GM19025 (cell line): Measurements from ENCODE around the gene ACY1.

Experiments used
- ATAC-seq: cut with Tn5 transposase; IDR thresholded peaks from one replicate; pipeline ENCODE4 v1.9.1; 2021; ENCODE audit warnings: mild to moderate bottlenecking, low read depth, moderate library complexity; ENCODE audit not compliant: unreplicated experiment

The ACY1 gene

DNA sequence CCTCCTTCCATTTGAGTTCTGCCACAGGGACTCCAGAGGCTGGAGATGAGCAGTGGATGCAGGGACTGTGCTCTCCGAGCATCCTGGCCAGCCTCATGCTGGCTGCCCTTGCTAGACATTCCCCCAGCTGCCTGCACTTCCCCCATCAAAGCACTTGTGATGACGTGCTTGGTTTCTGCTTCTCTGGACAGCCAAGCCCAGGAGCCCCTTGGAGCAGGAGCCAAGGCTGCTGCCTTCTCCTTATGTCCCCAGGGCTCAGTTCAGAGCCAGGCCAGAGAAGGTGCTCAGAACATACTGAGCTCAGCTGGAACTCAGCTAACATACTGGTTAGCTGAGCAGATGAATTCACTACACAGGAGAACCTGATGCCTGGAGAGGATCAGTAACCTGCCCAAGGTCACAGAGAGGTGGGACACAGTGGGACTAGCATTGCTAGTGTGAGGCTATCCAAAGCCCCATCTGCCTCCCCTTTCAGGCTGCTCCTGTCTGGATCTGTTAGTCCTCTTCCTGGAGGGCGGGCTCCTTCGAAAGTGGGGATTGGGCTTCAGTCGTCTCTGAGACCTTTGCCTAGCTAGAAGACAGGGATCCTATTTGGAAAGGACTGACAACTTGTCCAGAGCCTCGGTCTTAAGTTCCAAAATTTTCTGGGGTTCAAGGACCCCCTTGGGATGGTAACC lies 20.3 kb upstream of the ACY1 start:
- ATAC-seq, result no peak

DNA sequence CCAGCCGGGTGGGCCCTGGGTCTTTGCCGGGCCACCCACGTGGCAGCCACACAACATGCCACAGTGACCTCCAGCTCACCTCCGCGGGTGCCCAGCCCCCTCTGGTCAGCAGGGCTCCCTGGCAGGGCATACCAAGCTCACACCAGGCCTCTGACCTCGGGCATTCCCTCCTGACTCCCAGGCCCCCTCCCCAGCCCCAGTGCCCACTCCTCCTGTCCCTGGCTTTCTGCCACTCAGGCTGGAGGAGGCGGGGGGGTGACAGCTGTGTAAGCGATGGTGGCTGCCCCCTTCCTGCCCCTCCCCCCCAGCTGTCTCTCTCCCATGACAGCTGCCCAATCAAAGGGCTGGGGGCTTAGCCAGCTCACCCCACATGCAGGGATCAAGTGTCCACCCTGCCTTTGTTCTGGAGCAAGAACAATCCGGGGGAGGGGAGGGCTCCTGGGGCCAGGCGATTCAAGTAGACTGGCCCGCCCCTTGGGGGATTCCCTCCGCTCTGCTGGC lies 19.3 kb upstream of the ACY1 start:
- no peak for ATAC-seq

DNA sequence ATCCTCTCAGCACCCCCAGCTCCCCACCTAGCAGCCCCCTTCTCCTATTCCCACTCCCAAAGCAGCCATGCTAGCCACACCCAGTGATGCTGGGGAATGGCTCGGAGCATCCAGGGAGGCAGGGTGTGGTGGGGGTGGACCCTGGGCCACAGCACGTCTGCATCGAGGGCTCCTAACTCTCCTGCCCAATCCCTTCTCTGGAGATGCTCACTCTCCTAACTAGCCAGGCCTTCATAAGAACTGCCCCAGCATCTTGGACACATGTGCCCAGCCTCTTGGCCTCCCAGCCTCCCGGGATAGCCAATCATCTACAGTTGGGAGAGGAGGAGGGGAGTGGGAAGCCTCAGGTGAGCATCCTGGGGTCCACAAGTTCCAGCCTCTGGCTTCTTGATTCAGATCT lies 18.8 kb upstream of the ACY1 start:
- ATAC-seq, result no peak

DNA sequence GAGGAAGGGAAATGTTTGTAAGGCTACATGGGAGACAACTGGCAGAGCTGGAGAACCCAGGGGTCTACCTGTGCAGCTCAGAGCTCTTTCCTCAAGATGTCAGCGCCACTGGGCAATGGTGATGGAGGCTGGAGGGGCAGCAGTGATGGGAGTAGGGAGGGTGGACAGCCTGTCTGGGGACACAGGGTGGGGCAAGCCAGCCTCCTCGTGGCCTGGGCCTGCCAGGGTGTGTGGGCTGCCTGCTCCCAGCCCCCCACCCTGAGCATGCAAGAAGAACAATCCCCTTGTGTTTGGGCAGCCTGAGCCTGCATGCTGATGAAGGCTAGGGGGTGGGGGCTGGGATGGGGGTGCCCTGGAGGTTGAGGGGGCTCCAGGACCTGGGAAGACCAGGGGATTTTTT lies 17.3 kb upstream of the ACY1 start:
- no peak for ATAC-seq

DNA sequence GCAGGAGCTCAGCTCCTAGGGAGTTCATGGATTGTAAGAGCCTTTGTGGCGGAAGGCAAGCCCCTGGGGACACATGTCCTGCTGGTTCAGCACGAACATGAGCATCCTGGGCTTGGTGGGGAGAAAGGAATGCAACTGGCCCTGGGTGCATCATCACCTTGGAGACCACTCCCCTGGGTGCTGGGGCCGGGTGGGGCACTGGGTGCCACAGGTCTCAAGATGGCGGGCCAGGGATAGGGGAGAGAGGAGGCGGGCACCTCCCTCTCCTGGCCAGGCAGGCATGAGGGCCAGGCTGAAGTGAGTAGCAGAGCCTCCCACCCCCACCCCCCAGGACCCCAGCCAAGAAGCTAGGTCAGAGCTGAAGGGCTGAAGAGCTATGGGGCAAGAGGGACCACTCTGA lies 16.8 kb upstream of the ACY1 start:
- ATAC-seq, result no peak

DNA sequence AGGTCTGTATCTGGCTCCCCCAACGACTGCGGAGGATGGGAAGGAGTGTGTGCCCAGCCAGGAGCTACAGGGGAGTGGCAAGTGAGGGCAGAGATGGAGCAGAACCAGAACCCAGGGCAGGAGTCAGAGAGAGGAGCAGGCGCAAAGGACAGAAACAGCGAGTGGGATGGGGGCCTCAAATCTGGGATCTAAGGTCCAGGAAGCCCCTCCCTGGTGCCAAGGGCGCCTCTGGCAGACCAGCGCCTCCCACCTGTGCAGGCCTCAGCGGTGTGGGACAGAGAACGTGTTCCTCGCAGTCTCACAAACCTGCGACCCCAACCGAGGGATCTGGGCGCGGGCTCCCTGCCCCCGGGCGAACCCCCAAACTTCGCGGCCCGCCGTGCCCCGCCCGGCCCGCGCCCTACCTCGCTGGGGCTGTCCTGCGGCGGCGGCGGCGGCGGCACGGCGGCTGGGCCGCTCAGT lies 16.4 kb upstream of the ACY1 start:
- peak; percentile 33 for ATAC-seq

DNA sequence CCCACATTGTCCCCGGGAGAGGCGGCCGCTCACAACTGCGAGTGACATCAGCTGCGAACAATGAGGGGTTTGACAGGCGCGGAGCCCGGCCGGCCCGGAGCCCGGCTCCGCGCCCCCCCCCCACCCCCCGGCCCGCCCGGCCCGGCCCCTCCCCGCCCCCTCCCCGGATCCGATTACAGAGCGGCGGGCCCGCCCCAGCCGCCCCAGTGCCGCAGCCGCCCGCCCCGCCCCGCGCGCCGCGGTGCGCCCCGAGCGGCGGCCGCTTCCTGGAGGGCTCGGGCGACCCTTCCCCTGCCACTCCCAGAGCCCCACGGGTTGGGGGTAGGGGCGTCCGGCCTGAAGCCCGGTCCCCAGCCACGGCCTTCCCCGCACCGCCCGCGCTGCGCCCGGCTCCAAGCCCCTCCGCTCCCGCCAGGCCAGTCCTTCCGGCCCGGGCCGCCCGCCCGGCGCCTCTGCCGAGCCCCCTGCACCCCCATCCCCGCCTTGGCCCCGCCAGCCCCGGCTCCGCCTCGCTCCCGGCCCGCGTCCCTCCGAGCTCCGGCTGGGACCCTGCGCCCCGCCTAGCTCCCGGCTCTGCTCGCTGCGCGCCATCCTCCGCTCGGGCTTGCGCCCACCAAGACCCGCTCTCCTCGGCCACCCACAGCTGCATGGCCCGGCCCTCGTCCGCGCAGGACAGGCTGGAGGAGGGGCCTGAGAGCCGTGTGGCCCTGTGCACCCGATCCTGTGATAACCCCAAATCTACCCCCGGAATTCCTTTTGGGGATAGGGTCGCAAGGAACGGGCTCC lies 15.8 kb upstream of the ACY1 start, which contains the start of gene PCBP4:
Gene PCBP4 (minus strand): TSS at position 71 of the 786 bp plus-strand sequence. CDS start 6,214 bp downstream, outside the sequence.
- peak; percentile 65 for ATAC-seq

DNA sequence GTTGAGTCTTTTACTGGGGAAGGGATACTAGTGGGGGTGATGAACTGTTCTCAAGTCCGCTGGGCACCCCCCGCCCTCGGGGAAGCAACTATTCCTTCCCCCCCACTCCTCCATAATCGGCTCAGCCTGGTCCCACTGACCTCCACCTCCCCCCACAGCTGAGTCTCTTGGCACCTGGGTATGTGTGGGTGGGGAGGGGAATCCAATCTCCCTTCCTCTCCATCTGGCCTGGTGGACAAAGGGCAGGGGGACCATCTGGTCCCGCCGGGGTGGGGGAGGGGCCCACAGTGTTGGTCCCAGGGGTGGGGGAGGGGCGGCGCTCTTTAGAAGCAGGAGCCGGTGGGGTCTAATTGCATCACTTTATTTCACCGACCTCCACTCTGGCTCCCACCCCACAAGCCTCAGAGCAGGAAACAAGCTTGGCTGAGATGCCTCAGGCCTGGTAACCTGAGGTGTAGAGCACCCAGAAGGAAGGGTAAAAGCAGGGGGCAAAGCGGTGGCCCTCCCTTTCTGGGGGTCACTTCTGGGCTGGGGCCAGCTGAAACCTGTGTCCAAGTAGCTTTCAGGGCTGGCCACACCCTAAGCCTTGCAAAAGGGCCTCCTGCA lies 15.1 kb upstream of the ACY1 start:
- ATAC-seq, result no peak

DNA sequence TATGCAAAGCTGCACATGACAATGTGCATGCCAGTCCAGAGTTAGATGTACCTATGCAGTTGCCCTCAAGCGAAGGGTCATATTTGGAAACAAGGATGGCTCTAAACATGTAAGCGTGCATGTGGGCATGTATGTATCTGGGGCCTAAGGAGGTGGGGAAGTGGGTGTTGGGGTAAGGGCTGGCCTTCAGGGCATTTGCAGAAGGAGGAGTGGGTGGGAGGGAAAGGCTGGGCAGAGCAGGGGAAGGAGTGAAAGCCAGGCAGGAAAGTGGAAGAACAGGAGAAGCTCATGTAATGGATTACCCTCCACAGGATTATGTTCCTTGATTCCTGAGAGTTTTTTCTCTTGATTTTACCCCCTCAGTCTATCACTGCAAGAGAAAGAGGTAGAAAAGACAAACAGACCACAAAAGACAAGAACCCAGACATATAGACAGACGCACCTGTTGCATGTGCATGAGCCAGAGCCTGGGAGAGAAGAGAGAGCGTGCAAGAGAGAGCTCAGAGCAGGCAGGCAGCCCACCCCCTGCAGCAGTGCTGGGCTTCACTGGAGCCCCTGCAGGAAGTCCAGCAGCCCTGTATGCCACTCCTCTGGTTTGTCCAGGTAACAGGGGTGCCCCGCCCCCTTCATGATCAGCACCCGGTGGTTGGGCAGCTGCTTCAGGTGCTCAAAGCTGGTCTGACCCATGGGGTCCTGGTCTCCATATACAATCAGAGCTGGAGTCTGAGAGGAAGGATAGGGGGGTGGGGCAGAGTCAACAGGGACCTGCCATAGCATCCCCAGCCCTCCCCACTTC lies 14.3 kb upstream of the ACY1 start:
- no peak for ATAC-seq

DNA sequence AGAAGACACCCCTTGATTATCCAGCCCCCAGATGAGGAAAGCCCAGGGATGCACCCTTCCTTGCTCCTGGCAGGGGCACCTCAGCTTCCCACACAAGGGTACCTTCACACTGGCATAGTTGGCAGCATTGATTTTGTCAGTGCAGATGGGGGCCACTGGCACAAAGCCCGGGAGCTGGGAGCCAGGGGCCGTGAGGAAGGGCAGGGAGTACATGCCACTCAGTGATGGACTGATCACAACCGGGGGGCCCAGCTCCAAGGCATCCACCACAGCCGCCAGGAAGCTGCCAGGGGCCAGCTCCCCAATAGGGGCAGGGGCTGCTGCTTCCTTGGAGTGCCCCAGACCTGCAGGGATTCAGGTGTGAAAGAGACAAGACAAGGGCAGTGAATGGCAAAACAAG lies 13.5 kb upstream of the ACY1 start:
- ATAC-seq, result no peak

DNA sequence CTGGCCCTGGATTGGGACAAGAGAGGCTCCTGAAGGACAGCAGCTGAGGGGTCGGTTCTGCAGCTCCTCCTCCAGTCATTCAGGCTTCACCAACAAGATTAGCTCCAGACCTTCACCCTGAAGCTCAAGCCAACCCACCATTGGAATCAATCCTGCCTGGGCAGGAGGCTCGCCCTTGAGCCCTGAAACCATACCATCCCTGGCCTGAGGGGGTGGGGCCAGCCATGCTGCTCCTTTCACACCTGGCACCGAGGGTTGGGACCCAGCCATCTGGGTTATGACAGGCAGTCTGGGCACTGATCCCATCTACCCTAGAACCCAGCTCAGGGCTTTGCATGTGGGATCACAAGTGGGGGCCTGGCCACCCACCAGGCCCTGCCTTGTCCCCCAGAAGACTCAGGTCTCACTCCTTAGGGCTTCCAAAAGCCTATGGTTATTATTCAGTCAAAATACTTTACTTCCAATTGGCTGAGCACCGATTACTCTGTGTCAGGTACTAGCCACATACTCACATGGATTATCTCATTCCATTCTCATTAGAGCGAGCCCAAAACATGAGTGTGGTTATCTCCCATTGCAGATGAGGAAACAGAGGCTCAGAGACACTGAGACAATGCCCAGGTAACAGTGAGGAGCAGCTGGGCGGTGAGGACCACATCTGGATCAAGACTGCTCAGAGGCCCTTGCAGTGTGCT lies 12.6 kb upstream of the ACY1 start:
- ATAC-seq, result no peak

DNA sequence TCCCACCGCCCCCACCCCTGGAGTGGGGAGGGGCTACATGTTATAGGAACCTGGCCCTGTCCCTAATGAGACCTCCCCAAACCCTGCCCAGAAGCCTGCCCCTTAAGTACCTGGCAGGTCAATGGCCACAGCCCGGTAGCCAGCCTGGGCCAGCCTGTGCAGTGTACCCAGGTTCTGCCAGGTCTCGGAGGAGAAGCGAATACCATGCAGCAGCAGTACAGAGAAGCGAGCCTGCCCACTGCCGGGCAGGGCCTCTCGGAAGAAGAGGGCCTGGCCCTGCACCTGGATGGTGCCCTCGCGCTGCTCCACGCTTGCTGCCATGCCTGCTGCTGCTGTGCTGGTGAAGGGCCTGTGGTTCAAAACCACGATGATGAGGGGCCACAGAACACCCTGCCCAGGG lies 12.0 kb upstream of the ACY1 start:
- no peak for ATAC-seq

DNA sequence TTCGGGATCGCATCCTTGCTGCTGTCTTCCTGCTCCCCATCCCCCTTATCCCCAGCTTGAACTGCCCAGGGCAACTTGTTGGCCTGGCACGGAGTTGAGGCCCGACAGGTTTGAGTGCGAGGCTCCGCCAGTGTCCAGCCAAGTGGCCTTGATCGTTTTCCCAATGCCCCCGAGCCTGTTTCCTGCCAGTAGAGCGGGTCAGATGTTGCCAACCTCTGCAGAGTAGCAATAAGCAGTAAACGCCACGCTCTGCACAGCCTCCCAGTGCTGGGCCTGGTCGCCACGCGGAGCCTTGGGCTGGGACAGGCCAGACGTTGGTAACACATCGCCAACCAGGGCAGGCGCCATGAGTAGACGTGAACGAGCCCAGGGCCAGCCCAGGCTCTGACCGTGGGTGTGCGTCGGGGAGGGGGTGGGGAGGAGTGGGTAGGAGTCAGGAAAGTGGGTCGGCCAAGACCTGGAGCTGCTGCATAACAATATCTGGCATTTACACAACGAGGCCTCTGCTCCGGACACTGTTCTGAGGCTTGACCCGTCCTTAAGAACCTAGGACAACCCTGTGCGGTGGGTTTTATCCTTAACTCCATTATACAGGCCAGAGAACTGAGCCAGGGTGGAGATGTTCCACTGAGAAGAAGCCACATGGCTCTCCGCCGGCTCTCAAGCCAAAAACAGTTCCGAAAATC lies 8.9 kb upstream of the ACY1 start:
- ATAC-seq, result no peak

DNA sequence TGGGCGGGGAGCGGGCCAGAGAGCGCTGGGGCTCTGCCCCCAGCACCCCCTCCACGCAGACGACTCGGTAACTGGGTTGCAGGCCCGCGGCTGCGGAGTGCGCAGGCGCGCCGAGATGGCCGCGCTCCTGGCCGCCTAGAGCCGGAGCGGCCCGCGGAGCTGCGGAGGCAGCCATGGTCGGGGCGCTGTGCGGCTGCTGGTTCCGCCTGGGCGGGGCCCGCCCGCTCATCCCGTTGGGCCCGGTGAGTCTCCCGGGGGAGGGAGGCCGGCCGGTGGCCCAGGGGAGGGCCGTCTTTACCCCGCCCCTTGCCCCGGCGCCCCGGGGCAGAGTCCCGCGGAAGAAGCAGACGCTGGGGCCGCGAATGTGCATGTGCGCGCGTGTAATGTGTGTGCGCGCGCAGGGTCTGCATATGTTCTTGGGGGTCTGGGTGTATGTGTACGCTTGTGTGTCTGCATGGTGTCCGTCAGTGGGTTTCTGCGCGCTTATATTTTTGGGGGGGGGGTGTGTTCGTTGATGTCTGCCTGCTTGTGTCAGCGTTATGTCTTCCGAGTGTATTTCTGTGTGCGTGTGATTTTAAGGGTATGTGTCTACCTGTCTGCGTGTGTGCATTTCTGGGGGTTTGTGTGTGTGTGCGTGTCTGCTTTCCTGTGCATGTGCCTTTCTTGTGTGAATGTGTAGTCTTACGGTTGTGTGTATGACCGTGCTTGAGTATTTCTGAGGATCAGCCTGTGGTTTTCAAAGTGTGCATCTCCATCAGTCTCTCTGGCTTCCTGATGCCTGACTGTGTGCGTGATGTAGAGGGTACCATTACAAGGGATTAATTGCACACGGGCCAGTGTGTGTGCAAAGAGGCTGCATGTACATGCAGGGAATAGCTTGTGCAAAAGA lies 8.1 kb upstream of the ACY1 start, which contains the start of gene ABHD14A:
Gene ABHD14A (plus strand): TSS at position 102 of the 889 bp plus-strand sequence. CDS start 72 bp downstream, at position 174.
- ATAC-seq, result peak; percentile 57

DNA sequence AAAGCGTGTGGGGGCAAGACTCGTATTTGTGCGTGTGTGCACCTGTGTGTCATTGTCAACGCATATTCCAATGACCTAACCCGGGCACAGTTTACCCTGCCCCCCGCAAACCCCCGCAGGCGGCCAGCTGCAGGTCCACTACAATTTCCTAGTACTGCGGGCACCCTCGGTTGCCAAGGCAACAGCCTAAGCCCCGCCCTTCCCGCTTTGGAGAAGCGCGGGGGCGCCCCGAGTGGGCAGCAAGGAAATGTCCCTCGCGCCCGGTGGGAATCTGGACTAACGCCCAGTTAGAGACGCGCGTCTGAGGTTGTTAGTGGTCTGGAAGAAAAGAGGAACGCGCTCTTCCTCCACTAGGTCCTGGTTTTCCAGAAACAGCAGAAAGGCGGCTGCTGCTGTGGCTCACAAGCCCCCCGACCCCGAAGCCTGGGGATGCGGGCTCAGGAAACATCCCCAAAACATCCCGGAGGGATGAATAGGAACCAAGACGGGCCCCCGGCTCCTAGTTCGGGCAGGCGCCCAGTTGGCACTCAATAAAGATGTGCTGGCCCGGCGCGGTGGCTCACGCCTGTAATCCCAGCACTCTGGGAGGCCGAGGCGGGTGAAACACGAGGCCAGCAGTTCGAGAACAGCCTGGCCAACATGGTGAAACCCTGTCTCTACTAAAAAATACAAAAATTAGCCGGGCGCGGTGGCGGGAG lies 7.3 kb upstream of the ACY1 start:
- no peak for ATAC-seq

DNA sequence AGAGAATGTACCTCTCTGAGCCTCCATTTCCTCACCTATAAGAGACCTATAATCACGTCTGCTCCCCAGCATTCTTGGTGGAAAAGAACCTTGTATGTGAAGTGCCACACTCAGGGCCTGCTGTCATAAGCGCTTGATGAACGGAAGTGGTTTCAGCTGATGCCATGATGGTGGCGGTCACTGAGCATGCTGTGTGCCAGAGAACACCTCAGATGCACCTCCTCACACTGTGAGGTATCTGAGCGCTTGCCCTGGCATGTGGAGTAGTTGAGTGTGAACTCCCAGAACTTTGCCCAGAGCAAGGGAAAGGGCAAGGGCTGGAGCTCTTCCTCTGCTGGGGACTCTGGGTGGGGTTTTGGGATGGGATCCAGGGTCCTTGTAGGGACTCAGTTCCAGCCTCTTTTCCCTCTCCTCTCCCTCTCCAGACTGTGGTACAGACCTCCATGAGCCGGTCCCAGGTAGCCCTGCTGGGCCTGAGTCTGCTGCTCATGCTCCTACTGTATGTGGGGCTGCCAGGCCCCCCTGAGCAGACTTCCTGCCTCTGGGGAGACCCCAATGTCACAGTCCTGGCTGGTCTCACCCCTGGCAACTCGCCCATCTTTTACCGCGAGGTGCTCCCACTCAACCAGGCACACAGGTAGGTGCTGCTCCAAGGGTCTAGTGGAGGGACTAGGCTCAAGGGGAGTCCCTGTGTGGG lies 5.7 kb upstream of the ACY1 start:
- ATAC-seq, result no peak

DNA sequence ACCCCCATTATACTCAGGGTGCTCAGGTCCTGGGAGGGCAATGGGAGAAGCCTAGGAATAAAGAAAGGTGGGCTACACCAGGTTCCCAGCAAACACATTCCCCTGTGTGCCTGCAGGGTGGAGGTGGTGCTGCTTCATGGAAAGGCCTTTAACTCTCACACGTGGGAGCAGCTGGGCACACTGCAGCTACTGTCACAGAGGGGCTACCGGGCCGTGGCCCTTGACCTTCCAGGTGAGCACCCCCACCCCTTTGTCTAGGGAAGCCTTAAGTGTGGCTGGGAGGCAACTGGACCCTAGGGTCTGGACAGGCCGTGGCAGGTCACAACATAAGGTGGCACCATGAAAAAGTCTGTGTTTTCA lies 5.2 kb upstream of the ACY1 start:
- ATAC-seq, result no peak
